Right ventricle myocardium inferior (tissue), 1 donor: Measurements from ENCODE around the gene DENND2C. TPM values are rescaled to one million over a fixed set of nuclear protein-coding genes. Genes with fewer than 3 reads are reported as not detected.
"Not testable (repeated sequence)": the region's sequence is repeated elsewhere in the genome, so short reads cannot be mapped to it uniquely, and the experiment has no call there.

Experiments used
- ATAC-seq: fragments of 200-7000 bp; cut with Tn5 transposase; one replicate; pipeline ENCODE4 v1.9.1; 2020; ENCODE audit warnings: mild to moderate bottlenecking, moderate library complexity
- DNase-seq: peaks from one replicate; pipeline ENCODE4 v3.0.0; 2021; ENCODE audit errors: missing footprints
- intact Hi-C: fragments of 100-400 bp; cut with DNase I; formaldehyde crosslinking; loops from one replicate; pipeline ENCODE4 v1.11.0; 2022
- total RNA-seq: library from RNA; stranded (reverse); fragmentation: NEBNext Ultra II Directional; extraction: Animal tissue kit (Norgen Biotek cat#: 25700); gene quantifications from one replicate; pipeline ENCODE4 v1.2.1, GENCODE V29; 2021
- donor health status: DM: no; HTN: yes; CAD: no; lungs with severe emphysema.

The DENND2C gene
- total RNA-seq, 1 donor from 2014 or later, result 2.6 TPM

- DNase-seq, result no peak
- no peak for ATAC-seq
- intact Hi-C loops, result no loop called here
Observed at GRCh38 chr1:114618606-114619005, 51.2 kb downstream of the DENND2C start.

DNA sequence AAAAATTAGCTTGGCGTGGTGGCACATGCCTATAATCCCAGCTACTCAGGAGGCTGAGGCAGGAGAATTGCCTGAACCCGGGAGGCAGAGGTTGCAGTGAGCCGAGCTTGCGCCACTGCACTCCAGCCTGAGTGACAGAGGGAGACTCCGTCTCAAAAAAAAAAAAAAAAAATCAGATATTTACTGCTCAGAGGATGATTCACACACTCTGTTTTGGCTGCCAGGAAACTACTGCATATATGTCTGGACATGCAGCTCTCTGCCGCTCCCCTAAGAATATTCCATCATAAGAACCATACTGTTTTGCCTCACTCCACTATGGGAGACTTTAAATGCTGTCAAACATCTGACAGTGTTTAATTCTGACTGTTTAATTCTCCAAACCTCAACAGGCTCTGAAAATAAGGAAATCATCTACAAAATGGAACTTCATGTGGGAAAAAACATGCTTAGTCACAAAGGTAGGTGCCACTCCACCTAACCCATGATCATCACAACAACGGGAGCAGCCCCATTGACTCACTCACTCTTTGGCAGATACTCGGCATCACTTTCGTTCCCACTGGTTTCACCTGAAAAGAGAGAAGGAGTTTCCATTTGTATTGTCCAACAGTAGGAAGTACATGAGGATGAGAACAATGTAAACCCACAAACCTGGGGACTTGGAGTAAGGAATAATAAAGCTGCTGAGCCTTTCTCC is 59.2 kb downstream of the DENND2C start:
- ATAC-seq (no peak), DNase-seq (no peak)
- intact Hi-C loops, result no loop called here

DNA sequence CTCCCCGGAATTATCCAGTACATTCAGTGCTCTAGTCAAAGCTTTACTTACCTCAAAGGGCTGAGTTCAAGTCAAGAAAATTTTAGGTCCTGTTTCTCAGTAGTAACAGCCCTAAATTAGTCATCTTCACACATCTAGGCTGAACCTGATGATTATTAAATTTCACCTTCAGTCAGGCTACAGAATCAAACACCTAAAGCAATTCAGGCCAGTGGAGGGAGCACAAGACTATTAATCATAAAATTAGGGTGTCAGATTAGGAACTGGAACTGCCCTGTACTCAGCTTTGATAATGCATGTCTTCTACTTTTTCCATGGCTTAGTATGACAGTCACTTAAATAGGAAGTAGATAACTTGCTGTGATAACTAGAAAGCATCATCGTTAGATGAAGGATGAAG is 60.0 kb downstream of the DENND2C start:
- no peak for DNase-seq
- intact Hi-C loops, result no loop called here
- ATAC-seq, result no peak

GRCh38 chr1:114609026-114609425 is 60.8 kb downstream of the DENND2C start:
- ATAC-seq, result no peak
- intact Hi-C loops, result no loop called here
- DNase-seq, result no peak

- ATAC-seq, result no peak
- no peak for DNase-seq
- intact Hi-C loops, result no loop called here
Observed at GRCh38 chr1:114607223-114607622, 62.6 kb downstream of the DENND2C start.

- intact Hi-C loops, result no loop called here
- ATAC-seq (no peak), DNase-seq (no peak)
Observed at GRCh38 chr1:114597949-114598348, 71.9 kb downstream of the DENND2C start.

DNA sequence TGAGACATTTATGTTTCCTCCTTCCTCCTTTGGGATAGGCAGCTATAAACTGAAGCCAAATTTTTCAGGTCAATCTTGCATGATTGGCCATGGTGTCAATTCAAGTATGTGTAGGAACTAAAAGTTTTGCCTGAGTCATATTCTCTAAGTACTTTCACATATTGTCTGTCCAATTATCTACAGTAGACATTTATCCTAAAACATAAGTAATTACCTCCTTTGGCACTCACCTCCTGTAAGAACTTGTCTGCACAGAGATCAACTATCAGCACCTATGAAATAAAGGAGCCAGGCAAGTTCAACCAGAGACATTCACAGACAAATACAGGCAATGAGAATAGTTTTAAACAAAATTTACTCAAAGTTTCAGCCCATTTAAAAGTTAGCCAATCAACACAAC is 74.2 kb downstream of the DENND2C start:
- DNase-seq (no peak), ATAC-seq (no peak)
- intact Hi-C loops, result no loop called here

- ATAC-seq (no peak), DNase-seq (no peak)
- intact Hi-C loops, result no loop called here
Observed at GRCh38 chr1:114594046-114594445, 75.8 kb downstream of the DENND2C start.

GRCh38 chr1:114589122-114589521 is 80.7 kb downstream of the DENND2C start:
- intact Hi-C loops, result no loop called here
- ATAC-seq, result no peak
- DNase-seq, result no peak

DNA sequence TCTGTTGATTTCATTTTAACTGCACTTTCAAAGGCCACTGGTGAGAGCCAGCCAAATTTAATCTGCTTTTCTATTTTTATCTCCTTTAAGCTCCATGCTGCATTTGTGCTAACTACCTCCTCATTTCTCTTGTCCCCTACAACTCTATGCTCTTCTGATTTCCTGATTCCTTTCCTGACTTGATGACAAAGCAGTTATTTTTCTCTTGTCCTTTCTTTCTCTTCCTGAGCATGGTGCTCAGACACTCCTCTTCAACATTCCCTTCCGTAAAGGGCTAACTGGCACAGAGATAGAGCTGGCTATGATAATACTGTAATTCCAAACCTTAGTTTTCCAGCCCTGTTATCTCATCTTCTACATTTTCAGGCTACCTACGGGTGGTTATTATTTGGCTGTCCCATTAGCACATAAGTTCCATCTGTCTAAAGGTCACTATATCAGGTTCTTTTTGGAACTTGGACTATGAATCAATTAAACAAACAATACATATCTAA is 81.6 kb downstream of the DENND2C start:
- ATAC-seq, result peak; percentile 50
- DNase-seq, result no peak
- intact Hi-C loops, result no loop called here

GRCh38 chr1:114587203-114587991 is 82.5 kb downstream of the DENND2C start:
- intact Hi-C loops, result no loop called here
- DNase-seq (no peak), ATAC-seq (no peak)

DNA sequence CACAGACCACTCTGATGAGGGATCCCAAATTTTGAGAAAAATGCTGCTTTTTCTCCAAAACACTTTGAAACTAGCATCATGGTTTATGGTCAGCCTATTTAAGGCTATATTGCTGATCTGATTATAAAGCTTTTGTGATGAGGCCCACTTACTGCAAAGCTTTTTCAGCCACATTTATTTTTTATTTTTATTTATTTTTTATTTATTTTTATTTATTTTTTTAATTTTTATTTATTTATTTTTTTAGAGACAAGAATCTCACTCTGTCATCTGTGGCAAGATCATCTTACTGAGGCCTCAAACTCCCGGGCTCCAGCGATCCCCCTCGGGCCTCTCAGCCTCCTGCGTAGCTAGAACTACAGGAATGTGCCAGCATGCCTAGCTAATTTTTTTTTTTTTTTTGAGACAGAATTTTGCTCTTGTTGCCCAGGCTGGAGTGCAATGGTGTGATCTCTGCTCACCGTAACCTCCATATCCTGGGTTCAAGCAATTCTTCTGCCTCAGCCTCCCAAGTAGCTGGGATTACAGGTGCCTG is 83.3 kb downstream of the DENND2C start:
- ATAC-seq (no peak), DNase-seq (no peak)
- intact Hi-C loops, result no loop called here

GRCh38 chr1:114585231-114585630 is 84.6 kb downstream of the DENND2C start:
- DNase-seq (no peak), ATAC-seq (no peak)
- intact Hi-C loops, result no loop called here

DNA sequence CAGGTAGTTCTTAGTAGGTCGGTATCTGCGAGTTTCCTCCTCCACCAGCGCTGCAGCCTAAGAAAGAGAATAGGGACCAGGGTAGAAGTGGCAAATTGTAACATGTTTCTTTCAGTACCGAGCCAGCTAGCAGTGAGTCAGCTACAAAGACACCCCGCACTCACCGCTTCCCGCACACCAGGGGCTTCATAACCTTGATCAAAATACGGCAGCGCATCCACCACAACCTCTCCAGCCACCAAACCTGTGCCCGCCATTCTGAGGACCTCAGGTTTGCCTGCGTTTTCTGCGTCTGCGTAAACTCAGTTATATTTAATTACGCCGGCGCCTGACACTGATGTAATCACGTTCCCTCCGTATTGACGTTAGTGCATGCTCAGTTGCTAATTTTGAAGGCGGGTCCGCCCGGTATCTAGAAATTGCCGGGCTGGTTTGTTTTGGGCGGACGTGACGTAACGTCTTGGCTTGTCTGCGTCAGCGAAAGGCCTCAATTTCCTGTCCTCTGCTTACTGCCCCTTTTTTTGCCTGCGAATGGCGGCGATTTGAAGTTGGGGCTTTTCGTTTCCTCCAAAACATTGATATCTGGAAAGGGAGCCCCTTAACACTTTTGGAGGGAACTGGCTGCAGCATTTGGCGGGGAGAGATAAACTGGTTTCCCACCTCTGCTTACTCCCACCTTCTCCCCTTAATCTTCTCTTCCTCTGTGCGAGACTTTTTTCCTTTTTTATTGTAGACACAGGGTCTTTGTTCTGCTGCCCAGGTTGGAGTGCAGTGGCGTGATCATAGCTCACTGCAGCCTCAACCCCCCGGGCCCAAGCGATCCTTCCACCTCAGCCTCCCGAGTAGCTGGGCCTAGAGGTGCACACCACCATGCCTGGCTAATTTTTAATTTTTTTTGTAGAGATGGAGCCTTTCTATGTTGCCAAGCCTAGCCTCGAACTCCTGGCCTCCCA is 88.2 kb downstream of the DENND2C start, which contains the start of gene BCAS2:
Gene BCAS2 (minus strand): TSS at position 281 of the 953 bp plus-strand sequence. CDS start 24 bp downstream, at position 257.
- intact Hi-C loops, result loop anchor here (2.0 to 5.0 kb wide), 4 partner anchors 69 to 175 kb away; partner anchors contain the start of genes CSDE1, DENND2C, NRAS and TRIM33
- ATAC-seq, result peak; percentile 99
- peak; percentile 97 for DNase-seq

- intact Hi-C loops, result no loop called here
- ATAC-seq (no peak), DNase-seq (no peak)
Observed at GRCh38 chr1:114574365-114574764, 95.5 kb downstream of the DENND2C start.

DNA sequence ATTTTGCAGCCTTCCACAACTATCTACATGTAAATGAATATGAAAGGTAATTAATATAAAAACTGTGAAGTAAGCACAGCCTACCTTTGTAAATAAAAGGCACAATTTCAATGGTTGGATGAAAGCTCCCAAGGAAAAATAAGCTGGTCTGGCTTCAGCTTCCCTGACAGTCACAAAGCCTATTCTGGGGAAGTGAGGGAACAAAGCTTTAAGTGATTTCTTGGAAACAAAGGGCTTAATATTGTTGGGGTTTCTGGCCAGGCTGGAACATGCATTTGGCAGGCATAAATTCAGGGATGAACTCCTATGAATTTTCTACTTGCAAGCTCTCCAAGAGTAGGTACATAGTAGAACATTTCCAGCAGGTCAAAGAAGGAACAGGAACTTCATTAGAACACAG is 105.7 kb downstream of the DENND2C start:
- ATAC-seq (no peak), DNase-seq (no peak)
- intact Hi-C loops, result no loop called here

- intact Hi-C loops, DNase-seq, ATAC-seq: not testable (repeated sequence)
Observed at GRCh38 chr1:114562978-114563510, 106.8 kb downstream of the DENND2C start.

DNA sequence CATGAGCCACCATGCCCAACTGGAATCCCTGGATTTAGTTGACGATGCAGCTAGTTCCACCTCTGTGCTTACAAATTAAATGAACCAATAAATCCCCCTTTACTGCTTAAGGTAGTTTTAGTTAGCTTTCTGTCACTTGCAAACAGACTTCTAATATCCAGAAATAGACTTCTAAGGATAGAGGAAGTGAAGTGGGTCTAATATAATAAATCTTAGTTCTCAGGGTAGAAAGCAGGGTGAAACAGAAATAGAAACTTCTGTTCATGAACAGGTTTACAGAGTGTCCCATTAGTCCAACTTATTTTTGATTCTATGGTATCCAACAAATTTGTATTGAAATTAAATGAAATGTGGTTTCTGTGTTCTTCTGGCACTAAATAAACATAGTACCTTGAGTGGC is 108.5 kb downstream of the DENND2C start:
- intact Hi-C loops, result no loop called here
- DNase-seq (no peak), ATAC-seq (no peak)
